Esophagus muscularis mucosa (tissue), 4 donors: ENCODE results near the gene LNPEP.

ENCODE experiments used
- CTCF ChIP-seq, 3 experiments: fragments of 200-600 bp in 2 of 3; fragments of 450-650 bp in 1 of 3; sonication (generic) in 2 of 3; IDR thresholded peaks; one replicate each; pipeline ENCODE4 v1.5.1; 2017 to 2019; ENCODE audit warnings: antibody characterized with exemption in 3 of 3, mild to moderate bottlenecking in 2 of 3, moderate library complexity in 1 of 3
- EP300 ChIP-seq: sonication (generic); formaldehyde crosslinking; IDR thresholded peaks from one replicate; pipeline ENCODE4 v1.6.1; 2017; ENCODE audit warnings: antibody characterized with exemption
- POLR2A ChIP-seq: fragments of 450-650 bp; IDR thresholded peaks from one replicate; pipeline ENCODE4 v1.6.1; 2017; ENCODE audit warnings: antibody characterized with exemption, moderate library complexity, mild to moderate bottlenecking, low read depth
- POLR2AphosphoS5 ChIP-seq, 2 donors: sonication (generic); formaldehyde crosslinking; IDR thresholded peaks; one replicate each; pipeline ENCODE4 v1.6.1; 2017; ENCODE audit warnings: antibody characterized with exemption in 2 of 2

GRCh38 chr5:96968074-96968473 lies 32.2 kb downstream of the LNPEP start:
- TF ChIP-seq CTCF (IDR thresholded peaks at IDR 0.05) (no peak), POLR2A (no peak), POLR2AphosphoS5 (IDR thresholded peaks at IDR 0.05) (no peak), EP300 (no peak)
